Islet precursor cell (in vitro differentiated cells): ENCODE data around the gene C20orf202.
"Not testable (repeated sequence)": the region's sequence is repeated elsewhere in the genome, so short reads cannot be mapped to it uniquely, and the experiment has no call there.

Experiments
- DNase-seq: peaks from one replicate; pipeline ENCODE4 v3.0.0-alpha.2; 2018

C20orf202 gene

GRCh38 chr20:1209447-1210387 is 6.5 kb downstream of the C20orf202 start:
- DNase-seq, result no peak

- DNase-seq, result no peak
These were observed 7.2 kb downstream of the C20orf202 start for GRCh38 chr20:1210501-1210900.

GRCh38 chr20:1212023-1212422 is 8.8 kb downstream of the C20orf202 start:
- no peak for DNase-seq

- peak; percentile 86 for DNase-seq
These were observed 9.5 kb downstream of the C20orf202 start for GRCh38 chr20:1212607-1213396.

GRCh38 chr20:1214838-1215261 is 11.6 kb downstream of the C20orf202 start:
- DNase-seq, result no peak

- DNase-seq, result no peak
These were observed 12.3 kb downstream of the C20orf202 start for GRCh38 chr20:1215386-1216170.

- DNase-seq, result not testable (repeated sequence)
These were observed 13.5 kb downstream of the C20orf202 start for GRCh38 chr20:1216527-1217427.

- not testable (repeated sequence) for DNase-seq
These were observed 19.5 kb downstream of the C20orf202 start for GRCh38 chr20:1222750-1223149.

GRCh38 chr20:1224205-1224890 is 21.1 kb downstream of the C20orf202 start:
- no peak for DNase-seq

GRCh38 chr20:1225263-1225782 is 22.1 kb downstream of the C20orf202 start:
- no peak for DNase-seq

GRCh38 chr20:1225783-1226654 is 22.8 kb downstream of the C20orf202 start, which contains the start of gene RAD21L1:
TSS of gene RAD21L1 (plus strand) at chr20:1226044. CDS start at chr20:1228454, 2,410 bp downstream.
- DNase-seq, result peak; percentile 97

GRCh38 chr20:1229541-1229940 is 26.3 kb downstream of the C20orf202 start:
- DNase-seq, result no peak

GRCh38 chr20:1232286-1233111 is 29.2 kb downstream of the C20orf202 start:
- no peak for DNase-seq

GRCh38 chr20:1240549-1240948 is 37.3 kb downstream of the C20orf202 start:
- no peak for DNase-seq

- peak; percentile 56 for DNase-seq
These were observed 38.2 kb downstream of the C20orf202 start for GRCh38 chr20:1241456-1241855.

GRCh38 chr20:1242099-1242498 is 38.8 kb downstream of the C20orf202 start:
- DNase-seq, result no peak

GRCh38 chr20:1242530-1242929 is 39.3 kb downstream of the C20orf202 start:
- DNase-seq, result no peak

GRCh38 chr20:1245578-1245977 is 42.3 kb downstream of the C20orf202 start:
- DNase-seq, result no peak

- DNase-seq, result no peak
These were observed 44.4 kb downstream of the C20orf202 start for GRCh38 chr20:1247689-1248088.
